Tibial artery (tissue), 4 donors: ENCODE measurements around the gene NDUFS8.

Source experiments
- DNase-seq, 2 donors: peaks; one replicate each; pipeline ENCODE4 v3.0.0-alpha.2; 2019
- H3K27ac ChIP-seq, 2 donors: fragments of 200-600 bp; sonication (generic) in 1 of 2; 1 replicate in 1 of 2; 2 replicates in 1 of 2; pipeline ENCODE4 v1.5.1; 2018 to 2019; ENCODE audit warnings: mild to moderate bottlenecking in 1 of 2
- H3K27me3 ChIP-seq, 2 donors: fragments of 200-600 bp; sonication (generic) in 1 of 2; one replicate each; pipeline versions ENCODE4 v1.5.1 to v1.6.0; 2016 to 2019
- H3K36me3 ChIP-seq, 3 donors: fragments of 200-600 bp; sonication (generic) in 2 of 3; one replicate each; pipeline ENCODE4 v1.5.1; 2016 to 2019; ENCODE audit warnings: mild to moderate bottlenecking in 2 of 3
- H3K4me1 ChIP-seq, 4 donors: fragments of 200-600 bp; sonication (generic) in 2 of 4; 1 replicate in 3 of 4; 2 replicates in 1 of 4; pipeline ENCODE4 v1.5.1; 2016 to 2019
- H3K4me3 ChIP-seq, 2 donors: fragments of 200-600 bp; sonication (generic) in 1 of 2; 1 replicate in 1 of 2; 2 replicates in 1 of 2; pipeline ENCODE4 v1.5.1; 2018 to 2019; ENCODE audit warnings: mild to moderate bottlenecking in 2 of 2
- H3K9me3 ChIP-seq, 3 donors: fragments of 200-600 bp; sonication (generic) in 1 of 3; one replicate each; pipeline ENCODE4 v1.5.1; 2016 to 2019
- CTCF ChIP-seq, 2 experiments: fragments of 200-600 bp in 1 of 2; fragments of 450-650 bp in 1 of 2; IDR thresholded peaks; one replicate each; pipeline ENCODE4 v1.5.1; 2017 to 2019; ENCODE audit warnings: antibody characterized with exemption in 2 of 2, mild to moderate bottlenecking in 1 of 2, moderate library complexity in 1 of 2
- intact Hi-C: fragments of 100-400 bp; cut with DNase I; formaldehyde crosslinking; loops from one replicate; pipeline ENCODE4 v1.15.0; 2023; ENCODE audit warnings: low total_unique reads

The NDUFS8 gene

DNA sequence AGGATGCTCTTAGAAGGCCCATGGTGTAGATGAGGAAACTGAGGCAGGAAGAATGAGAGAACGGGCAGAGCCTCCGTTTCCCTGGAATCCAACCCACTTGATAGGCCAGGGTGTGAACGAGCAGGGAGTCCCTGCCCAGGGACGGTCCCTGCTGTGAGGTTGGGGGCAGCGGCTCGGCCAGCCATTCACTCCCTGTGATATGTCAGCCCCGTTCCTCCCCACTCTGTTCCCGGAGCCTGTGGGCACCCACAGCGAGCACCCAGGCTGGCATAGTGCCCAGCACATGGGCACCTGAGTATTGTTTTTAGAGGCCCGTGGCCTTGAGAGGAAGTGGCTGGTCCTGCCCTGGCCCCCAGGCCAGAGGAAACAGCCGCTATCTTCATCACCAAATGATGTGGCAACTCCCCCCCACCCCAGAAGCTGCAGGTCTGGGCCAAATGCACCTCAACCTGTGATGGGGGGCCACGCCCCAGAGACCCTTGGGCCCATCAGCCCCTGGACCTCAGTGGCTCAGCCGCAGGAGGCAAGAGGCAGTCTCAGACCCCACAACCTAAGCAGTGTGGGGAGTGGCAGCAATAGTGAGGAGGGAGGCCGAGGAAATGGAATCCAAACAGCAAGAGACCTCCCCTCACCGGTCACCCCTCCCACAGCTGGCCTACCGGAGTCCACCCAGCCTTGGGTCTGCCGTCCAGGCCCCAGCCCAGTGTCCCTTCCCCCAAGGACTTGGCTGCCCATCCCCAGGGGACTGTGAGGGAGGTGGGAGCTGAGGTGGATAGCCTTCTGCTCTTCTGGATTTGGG lies 18.2 kb upstream of the NDUFS8 start:
- Histone ChIP-seq H3K4me1 (peaks cover 4 to 87% (median 72%) of the 10 kb centered on the region in 4 donors), H3K27ac (peak overlapping the region; percentile 93 to 94), H3K4me3 (no peak overlapping the region), H3K27me3 (no peaks in the 10 kb centered on the region), H3K9me3 (no peaks in the 10 kb centered on the region), H3K36me3 (no peaks in the 10 kb centered on the region)
- TF ChIP-seq CTCF (IDR thresholded peaks at IDR 0.05), result no peak
- DNase-seq, result no peak
- intact Hi-C loops, result loop anchor here (5.0 kb wide), 1 partner anchor 110 kb away; the partner anchor contains the start of gene CHKA

DNA sequence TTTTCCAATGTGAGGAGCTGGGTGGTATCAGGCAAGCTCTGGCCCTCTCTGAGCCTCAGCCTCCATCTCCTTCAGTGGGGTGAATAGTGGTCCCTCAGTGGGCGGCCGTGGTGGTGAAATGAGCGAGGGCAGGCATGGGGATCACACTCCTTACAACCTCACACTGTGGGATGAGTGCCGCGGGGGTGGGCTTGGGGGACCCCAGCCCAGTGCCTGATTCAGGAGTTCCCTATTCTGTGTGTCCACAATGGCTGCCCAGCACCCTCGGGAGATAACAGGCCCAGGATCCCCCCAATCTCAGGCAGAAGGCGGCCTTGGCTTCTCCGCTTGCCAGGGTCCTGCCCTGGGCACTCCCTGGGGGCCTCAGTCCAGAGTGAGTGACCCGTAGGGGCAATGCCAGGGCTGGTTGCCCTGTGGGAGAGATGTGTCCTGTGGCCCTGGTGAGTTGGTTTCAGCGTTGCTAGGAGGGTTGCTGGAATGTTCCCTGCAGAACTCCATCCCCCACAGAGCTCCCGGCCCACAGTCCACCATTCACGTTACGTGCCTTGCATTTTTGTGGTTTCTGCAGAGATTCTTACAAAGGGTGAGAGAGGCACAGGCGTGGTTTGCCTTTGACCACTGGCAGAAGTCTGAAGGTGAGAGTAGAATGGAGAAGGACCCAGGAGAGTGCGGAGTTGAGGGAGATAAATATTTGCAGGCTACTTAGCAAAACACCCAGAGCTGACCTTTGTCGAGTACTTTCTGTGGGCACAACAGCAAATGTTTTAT lies 17.5 kb upstream of the NDUFS8 start:
- TF ChIP-seq CTCF (IDR thresholded peaks at IDR 0.05), result no peak
- no peak overlapping the region for H3K4me3 ChIP-seq
- H3K27ac ChIP-seq, result peak overlapping the region; percentile 93 to 94
- intact Hi-C loops, result loop anchor here (5.0 kb wide), 1 partner anchor 109 kb away; the partner anchor contains the start of gene CHKA
- no peaks in the 10 kb centered on the region for H3K9me3 ChIP-seq
- peaks cover 4 to 92% (median 73%) of the 10 kb centered on the region in 4 donors for H3K4me1 ChIP-seq
- H3K27me3 ChIP-seq, result no peaks in the 10 kb centered on the region
- DNase-seq, result peak; percentile 54 to 88
- H3K36me3 ChIP-seq, result no peaks in the 10 kb centered on the region

DNA sequence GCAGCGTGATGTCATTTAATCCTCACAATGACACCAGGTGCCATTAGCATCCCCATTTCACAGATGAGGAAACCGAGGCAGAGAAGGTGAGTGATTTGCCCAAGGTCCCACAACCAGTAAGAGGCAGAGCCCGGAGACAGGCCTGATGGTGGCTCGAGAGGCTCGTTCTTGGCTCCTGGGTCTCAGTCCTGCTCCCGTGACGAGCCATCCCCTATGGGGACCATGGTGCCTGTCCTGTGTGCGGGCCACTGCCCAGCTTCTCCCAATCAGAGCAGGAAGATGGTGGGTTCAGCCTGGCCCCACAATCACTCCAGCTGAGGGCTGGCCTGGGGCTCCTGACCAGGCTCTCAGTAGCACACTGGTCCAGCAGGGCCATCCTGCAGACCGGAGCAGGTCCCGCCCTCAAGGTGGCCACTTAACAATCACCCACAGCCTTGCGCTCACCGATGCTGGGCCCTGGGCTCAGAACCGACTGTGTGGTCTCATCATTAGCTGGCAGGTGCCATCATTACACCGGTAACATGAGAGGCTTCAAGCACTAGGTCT lies 16.8 kb upstream of the NDUFS8 start:
- H3K4me1 ChIP-seq, result peaks cover 4 to 87% (median 70%) of the 10 kb centered on the region in 4 donors
- TF ChIP-seq CTCF (IDR thresholded peaks at IDR 0.05), result no peak

GRCh38 chr11:68014157-68014946 lies 16.1 kb upstream of the NDUFS8 start:
- intact Hi-C loops, result loop anchor here (5.0 kb wide), 1 partner anchor 108 kb away; the partner anchor contains the start of gene CHKA
- Histone ChIP-seq H3K27ac (peak overlapping the region; percentile 93 to 94), H3K4me3 (no peak overlapping the region), H3K27me3 (no peaks in the 10 kb centered on the region), H3K4me1 (peaks cover 4 to 80% (median 66%) of the 10 kb centered on the region in 4 donors), H3K9me3 (no peaks in the 10 kb centered on the region), H3K36me3 (no peaks in the 10 kb centered on the region)
- peak; percentile 67 to 93 for DNase-seq
- no peak for TF ChIP-seq CTCF (IDR thresholded peaks at IDR 0.05)

More for the DNA sequence above, 16.8 kb upstream of the NDUFS8 start:
- Histone ChIP-seq H3K27me3 (no peaks in the 10 kb centered on the region), H3K4me3 (no peak overlapping the region), H3K27ac (peak overlapping the region; percentile 93 to 94), H3K9me3 (no peaks in the 10 kb centered on the region), H3K36me3 (no peaks in the 10 kb centered on the region)
- no peak for DNase-seq
- intact Hi-C loops, result loop anchor here (5.0 kb wide), 1 partner anchor 109 kb away; the partner anchor contains the start of gene CHKA

- Histone ChIP-seq H3K27ac (peak overlapping the region; percentile 93 to 94), H3K36me3 (no peaks in the 10 kb centered on the region), H3K9me3 (no peaks in the 10 kb centered on the region), H3K27me3 (no peaks in the 10 kb centered on the region), H3K4me3 (no peak overlapping the region), H3K4me1 (peaks cover 4 to 74% (median 60%) of the 10 kb centered on the region in 4 donors)
- TF ChIP-seq CTCF (IDR thresholded peaks at IDR 0.05), result no peak
- DNase-seq, result no peak
- intact Hi-C loops, result loop anchor here (5.0 kb wide), 1 partner anchor 107 kb away; the partner anchor contains the start of gene CHKA
These were observed 15.5 kb upstream of the NDUFS8 start for GRCh38 chr11:68014947-68015447.
